C4-2B (cell line): ENCODE measurements around the gene CHST1.

ENCODE experiments used
- H3K27ac ChIP-seq: fragments of 450-650 bp; 2 replicates; pipeline ENCODE4 v1.5.1; 2017
- ZFX ChIP-seq: fragments of 450-650 bp; IDR thresholded peaks from 2 replicates; pipeline ENCODE4 v1.6.1; 2017
- TF ChIP-seq, protein P1 (sequence below): fragments of 450-650 bp; conservative IDR thresholded peaks from 2 replicates; pipeline ENCODE4 v1.5.1; 2017; ENCODE audit warnings: mild to moderate bottlenecking

The CHST1 gene

DNA sequence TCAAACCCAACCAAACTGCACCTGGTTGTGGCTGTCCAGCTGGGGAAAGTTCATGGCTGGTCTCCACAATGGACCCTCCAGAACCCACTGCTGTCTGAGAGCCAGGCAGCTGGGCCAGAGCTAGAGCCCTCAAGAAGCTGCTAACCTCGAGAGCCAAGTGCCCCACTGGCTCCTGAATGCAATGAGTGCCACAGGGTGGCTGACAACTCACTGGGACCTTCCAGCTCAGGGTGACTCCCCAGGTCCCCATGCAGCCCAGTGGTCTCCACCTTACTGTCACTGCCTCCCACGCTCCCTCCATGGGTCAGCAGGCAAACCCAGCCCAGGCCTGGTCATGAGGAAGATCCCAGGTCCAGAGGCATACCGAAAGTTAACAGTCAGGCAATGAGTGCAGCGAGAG, 8.0 kb upstream of the CHST1 start:
- no peak overlapping the region for H3K27ac ChIP-seq
- TF ChIP-seq ZFX = no peak

DNA sequence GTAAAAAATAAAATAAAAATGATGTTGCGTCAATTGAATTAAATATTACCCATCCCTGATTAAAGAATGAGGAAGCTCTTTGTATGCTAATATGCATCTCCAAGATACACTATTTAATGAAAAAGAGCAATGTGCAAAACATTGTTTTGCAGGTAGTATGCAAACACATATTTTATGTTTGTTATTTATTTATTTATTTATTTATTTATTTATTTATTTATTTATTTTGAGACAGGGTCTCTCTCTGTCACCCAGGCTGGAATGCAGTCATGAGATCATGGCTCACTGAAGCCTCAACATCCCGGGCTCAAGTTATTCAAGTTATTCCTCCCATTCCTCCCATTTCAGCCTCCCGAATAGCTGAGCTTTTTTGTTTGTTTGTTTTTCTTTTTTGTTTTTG, 7.2 kb upstream of the CHST1 start:
- H3K27ac ChIP-seq = no peak overlapping the region
- TF ChIP-seq, protein P1, sequence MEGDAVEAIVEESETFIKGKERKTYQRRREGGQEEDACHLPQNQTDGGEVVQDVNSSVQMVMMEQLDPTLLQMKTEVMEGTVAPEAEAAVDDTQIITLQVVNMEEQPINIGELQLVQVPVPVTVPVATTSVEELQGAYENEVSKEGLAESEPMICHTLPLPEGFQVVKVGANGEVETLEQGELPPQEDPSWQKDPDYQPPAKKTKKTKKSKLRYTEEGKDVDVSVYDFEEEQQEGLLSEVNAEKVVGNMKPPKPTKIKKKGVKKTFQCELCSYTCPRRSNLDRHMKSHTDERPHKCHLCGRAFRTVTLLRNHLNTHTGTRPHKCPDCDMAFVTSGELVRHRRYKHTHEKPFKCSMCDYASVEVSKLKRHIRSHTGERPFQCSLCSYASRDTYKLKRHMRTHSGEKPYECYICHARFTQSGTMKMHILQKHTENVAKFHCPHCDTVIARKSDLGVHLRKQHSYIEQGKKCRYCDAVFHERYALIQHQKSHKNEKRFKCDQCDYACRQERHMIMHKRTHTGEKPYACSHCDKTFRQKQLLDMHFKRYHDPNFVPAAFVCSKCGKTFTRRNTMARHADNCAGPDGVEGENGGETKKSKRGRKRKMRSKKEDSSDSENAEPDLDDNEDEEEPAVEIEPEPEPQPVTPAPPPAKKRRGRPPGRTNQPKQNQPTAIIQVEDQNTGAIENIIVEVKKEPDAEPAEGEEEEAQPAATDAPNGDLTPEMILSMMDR = no peak
- TF ChIP-seq ZFX = no peak

DNA sequence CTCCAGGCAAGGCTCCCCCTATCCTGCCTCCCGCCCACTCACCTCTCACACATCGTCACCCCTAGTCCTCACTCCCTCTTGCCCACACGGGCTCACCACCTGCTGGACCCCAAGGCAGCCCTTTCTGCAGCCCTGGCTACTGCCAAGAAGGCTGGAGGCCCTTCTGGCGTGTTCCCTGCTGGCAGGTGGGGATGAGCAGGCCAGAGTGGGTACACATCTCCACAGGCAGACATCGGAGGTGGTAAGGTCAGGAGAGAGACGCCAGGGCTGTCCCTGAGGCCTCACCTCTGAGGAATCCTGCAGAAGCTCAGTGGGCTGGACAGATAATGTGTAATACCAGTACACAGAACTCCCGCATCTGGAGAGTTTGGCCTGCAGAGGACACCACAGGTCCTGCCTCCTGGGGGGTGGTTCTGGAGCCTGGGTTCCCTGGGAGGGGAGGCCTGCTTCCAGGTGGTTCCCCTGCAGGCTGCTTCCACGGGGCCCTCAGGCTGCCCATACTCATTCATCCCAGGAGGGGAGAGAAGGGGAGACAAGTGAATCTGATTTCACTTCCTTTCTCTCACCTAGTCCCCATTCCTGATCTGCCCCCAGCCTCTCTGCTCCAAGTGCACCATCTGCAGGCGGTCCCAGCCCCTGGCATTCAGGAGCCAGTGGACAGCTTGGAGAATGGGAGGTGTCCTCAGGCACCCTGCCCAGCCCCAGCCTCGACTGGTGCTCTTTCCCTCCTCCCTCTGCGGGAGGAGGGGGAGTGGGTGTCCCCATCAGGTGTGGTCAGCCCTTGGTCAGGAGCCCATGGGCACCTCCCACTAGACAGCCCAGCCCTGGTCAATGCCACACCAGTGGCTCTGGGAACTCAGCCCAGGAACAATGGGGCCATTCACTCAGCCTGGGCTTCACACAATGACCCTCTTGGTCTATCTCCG, 6.1 kb upstream of the CHST1 start:
- TF ChIP-seq, protein P1 = no peak
- TF ChIP-seq ZFX = no peak
- no peak overlapping the region for H3K27ac ChIP-seq

DNA sequence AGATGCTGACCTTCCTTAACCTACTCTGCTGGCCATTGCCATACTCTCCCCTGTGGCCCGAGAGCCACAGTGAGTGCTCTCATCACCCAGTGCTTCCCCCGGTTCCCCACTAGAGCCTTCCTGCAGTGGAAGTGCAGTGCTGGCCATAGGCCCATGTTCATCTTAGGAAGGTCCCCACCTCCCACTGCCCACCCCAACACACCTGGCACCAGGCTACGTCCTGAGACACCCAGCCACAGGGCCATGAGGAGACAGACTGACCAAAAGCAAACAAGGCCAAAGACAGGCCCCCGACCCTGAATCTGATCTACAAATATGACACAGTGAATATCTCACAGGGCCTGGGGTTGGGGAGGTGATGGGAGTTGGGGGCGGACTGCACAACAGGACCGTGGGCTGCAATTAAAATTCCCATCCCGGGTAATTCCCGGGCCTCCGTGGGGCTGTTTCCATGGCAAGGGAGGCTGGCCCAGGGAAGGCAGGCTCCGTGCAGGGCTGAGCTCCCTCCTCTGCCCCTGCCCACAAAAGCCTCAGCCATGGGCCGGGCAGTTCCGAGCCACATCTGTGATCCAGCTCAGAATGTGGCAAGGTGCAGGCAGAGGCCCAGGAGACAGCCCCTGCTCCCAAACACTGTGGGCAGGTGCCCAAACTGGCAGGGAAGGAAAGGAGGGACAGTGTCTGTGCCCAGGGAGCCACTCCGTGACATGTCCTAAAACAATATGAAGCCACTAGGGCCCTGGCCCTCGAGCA, 5.1 kb upstream of the CHST1 start:
- no peak overlapping the region for H3K27ac ChIP-seq
- TF ChIP-seq, protein P1 = no peak
- no peak for TF ChIP-seq ZFX

DNA sequence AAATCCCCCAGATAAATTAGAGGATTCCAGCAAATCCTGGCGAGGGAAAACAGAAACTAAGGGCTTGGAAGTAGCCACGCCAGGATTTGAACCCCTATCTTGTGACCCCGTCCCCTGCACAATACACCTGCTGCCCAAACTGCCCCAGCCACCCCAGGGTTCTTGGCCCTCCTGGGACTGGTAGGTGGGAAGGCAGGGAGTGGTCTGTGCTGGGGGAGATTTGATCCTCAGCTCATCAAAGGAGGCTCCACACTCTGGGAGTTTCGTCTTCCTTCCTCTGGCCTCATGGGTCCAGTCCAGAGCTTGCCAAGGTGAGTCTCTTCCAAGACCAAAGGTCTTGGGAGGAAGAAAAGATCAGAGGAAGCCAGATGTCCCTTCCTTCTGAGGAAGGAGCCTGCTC, 4.5 kb upstream of the CHST1 start:
- TF ChIP-seq, protein P1 = no peak
- no peak for TF ChIP-seq ZFX
- no peak overlapping the region for H3K27ac ChIP-seq

DNA sequence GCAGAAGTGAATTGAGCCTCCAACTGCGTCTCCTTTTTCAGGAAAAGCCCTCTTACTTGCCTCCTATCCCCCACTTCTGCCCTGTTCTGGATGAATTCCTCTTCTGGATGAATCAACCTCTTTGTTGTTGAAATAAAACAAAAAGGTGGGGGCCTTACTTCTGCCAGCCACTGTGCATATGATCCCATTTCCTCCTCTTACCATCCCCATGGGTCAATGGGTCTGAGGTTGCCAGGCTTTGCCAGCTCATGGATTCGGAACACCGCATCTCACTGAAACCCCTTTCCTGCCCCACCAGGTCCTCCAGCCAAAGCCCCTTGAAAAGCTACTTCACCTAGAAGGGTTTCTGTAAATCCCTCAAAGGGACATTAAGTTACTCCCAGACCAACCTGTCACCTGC, 3.7 kb upstream of the CHST1 start:
- H3K27ac ChIP-seq = no peak overlapping the region
- TF ChIP-seq, protein P1 = no peak
- no peak for TF ChIP-seq ZFX

DNA sequence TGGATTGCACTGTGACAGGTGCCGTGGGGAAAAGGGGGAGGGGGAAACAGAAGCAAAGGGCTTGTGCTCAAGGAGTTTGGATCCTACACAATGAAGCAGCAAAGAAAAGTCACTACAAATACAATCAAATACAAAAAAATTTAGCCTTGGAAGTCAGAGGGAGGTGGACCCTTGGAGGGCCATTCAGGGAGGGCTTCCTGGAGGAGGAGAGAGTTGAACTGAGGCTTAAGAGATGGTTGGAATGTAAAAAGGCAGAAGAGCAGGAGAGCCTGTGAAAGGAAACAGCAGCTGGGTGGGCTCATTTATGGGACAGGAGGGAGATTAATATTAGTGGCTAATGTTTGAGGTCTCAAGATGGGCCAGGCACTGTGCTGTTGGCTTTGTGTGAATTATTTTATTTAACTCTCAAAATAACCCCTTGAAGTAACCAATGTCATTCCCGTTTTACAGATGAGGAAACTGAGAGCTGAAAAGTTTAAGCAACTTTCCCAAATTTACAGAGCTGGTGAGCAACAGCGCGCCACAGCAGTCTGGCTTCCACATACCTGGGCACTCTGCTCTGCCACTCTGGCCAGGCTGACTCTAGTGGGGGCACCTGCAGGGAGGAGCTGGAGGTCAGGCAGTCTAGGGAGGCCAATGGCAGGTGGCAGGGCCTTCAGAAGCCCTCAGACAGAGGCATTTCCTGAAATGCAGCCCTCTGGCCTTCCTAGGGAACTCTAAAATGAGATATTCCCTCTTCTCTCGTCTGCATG, 2.7 kb upstream of the CHST1 start:
- no peak overlapping the region for H3K27ac ChIP-seq
- no peak for TF ChIP-seq ZFX
- TF ChIP-seq, protein P1 = no peak
